K562 (cell line): ENCODE measurements around the gene DSG2.

Experiments
- CHD2 ChIP-seq: IDR thresholded peaks from 2 replicates; pipeline ENCODE4 v1.6.1; 2011; ENCODE audit warnings: low read depth, low read length
- IRF9 ChIP-seq: fragments of 450-650 bp; IDR thresholded peaks from 2 replicates; pipeline ENCODE4 v1.6.1; 2016; ENCODE audit warnings: missing biosample characterization, missing genetic modification characterization
- ZNF512 ChIP-seq: IDR thresholded peaks from 2 replicates; pipeline ENCODE4 v1.6.1; 2016; ENCODE audit warnings: missing genetic modification characterization, missing compliant biosample characterization
- TF ChIP-seq, protein P1 (sequence below): sonication (generic); formaldehyde crosslinking; IDR thresholded peaks from 2 replicates; pipeline ENCODE4 v1.8.1; 2022; ENCODE audit warnings: missing genetic modification reagents

GRCh38 chr18:31516437-31516836, 18.5 kb downstream of the DSG2 start:
- TF ChIP-seq CHD2 = no peak
- no peak for TF ChIP-seq ZNF512 (tag)
- TF ChIP-seq, protein P1, sequence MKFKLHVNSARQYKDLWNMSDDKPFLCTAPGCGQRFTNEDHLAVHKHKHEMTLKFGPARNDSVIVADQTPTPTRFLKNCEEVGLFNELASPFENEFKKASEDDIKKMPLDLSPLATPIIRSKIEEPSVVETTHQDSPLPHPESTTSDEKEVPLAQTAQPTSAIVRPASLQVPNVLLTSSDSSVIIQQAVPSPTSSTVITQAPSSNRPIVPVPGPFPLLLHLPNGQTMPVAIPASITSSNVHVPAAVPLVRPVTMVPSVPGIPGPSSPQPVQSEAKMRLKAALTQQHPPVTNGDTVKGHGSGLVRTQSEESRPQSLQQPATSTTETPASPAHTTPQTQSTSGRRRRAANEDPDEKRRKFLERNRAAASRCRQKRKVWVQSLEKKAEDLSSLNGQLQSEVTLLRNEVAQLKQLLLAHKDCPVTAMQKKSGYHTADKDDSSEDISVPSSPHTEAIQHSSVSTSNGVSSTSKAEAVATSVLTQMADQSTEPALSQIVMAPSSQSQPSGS (CRISPR knock-in tag) = no peak
- TF ChIP-seq IRF9 (tag) = no peak
